H54 (cell line): ENCODE measurements around the gene DNAJC13.
"Not testable (repeated sequence)": the region's sequence is repeated elsewhere in the genome, so short reads cannot be mapped to it uniquely, and the experiment has no call there.

Experiments
- DNase-seq: peaks from one replicate; pipeline ENCODE4 v3.0.0; 2011; ENCODE audit warnings: low spot score, mixed read lengths; ENCODE audit not compliant: insufficient read length
- FAIRE-seq: peaks from 3 replicates; lab custom pipeline; 2011; peaks lifted over from hg19 to GRCh38; lab: Jason Lieb, UNC
- POLR2A ChIP-seq: IDR thresholded peaks from 2 replicates; pipeline ENCODE4 v1.6.1; 2011; ENCODE audit warnings: low read depth, mild to moderate bottlenecking, low read length

Gene DNAJC13

DNA sequence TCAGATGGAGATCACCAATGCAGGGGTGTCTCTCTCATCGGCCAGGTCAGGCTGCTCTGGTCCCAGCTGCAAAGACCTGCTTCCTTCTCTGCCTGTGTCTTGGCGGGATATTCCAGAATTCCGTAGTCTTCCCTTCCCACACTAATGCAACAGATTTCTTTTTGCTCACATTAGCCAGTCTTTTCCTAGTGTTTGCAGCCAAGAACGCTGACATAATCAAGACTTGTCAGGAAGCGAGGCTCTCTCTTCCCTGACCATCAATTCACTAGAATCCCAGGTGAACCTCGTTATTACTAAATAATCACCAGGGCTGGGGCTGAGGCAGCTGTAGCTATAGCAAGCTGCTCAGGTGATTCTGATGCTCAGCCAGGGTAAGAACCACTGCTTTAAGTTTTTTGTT is 136.5 kb downstream of the DNAJC13 start:
- FAIRE-seq (no peak), DNase-seq (no peak)
- TF ChIP-seq POLR2A: no peak

DNA sequence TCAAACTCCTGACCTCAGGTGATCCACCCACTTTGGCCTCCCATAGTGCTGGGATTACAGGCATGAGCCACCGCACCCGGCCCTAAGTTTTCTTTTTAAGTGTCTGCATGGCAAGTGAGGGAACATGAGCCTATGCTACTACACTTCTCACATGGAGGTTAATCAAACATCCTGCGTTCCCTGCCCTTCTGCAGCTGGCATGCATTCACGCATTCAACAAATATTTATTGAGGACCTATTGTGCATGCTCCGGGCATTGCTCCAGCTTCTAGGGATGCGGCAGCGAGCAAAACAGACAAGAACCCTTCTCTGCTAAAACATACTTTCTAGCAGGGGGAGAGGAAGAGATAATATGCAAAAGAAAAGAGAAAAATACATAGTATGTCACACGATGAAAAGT is 137.1 kb downstream of the DNAJC13 start:
- no peak for TF ChIP-seq POLR2A
- no peak for DNase-seq
- no peak for FAIRE-seq

DNA sequence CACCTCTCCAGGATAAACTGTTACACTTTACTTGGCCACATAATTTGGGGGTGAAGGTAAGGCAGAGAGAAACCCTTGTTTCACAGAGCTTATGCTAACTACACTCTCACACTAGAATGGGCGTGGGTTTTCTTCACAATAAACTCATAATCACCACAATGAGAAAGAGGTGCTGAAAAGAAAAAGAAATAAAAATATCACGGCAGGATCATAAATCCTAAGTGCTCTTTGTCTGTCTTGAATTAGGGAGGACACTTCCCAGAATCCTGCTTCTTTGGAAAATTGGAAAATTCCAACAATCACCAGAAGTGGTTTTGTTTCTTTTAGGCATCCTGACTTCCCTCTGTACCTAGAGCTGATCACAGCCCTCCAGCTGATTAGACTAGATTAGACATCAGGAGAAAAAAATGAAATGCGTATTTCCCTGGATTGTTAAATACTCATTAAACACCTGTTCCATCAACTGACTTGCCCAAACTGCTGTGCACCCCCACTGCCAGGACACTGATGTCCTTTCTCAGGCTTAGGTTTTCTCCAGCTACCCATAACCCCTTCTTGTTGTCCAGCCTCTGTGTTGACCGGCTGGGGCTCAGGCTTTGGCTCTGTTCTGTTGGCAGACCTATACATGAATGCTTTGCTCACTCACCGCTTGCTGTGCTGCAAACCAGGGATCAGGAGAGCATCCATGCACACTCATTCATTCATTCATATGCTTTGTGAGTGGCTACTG is 138.2 kb downstream of the DNAJC13 start:
- DNase-seq: no peak
- no peak for FAIRE-seq

DNA sequence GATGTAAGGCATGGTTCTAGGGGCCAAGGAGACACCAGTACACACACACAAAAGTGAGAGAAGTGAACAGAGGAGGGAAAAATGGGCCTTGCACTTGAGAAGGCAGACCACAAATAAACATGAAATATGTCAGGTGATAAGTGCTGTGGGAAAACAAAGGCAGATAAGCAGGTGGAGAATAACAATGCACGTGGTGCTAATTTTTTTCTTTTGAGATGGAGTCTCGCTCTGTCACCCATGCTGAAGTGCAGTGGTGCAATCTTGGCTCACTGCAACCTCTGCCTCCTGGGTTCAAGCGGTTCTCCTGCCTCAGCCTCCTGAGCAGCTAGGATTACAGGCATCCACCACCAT is 138.7 kb downstream of the DNAJC13 start:
- DNase-seq, FAIRE-seq: not testable (repeated sequence)

More for the DNA sequence above, 138.2 kb downstream of the DNAJC13 start:
- no peak for TF ChIP-seq POLR2A

DNA sequence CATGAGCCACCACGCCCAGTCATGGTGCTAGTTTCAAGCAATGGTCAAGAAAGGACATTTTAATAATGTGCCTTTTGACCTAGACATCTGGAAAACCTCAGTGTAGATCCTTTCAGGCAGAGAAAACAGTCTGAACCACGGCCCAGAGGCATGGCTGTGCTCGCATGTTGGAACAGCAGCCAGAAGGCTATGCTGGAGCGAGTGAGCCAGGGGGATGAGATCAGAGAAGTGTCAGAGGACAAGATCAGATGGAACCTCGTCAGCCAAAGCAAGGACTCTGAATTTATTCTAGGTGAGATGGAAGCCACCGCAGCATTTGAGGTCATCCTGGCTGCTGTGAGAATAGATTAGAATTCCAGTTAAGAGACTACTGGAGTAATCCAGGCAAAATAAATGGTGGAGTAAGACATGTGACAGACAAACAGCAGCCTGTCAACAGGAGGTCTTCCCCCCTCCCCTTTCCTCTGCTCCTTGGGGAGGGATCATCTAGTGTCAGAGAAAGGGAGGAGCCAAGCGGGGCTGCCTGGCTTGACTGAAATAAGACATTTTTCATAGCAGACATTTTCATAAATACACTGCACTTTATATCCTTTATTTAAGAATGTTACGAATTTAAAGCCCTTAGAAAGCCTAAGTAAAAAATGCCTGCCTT is 139.3 kb downstream of the DNAJC13 start:
- no peak for TF ChIP-seq POLR2A
- no peak for DNase-seq
- no peak for FAIRE-seq

DNA sequence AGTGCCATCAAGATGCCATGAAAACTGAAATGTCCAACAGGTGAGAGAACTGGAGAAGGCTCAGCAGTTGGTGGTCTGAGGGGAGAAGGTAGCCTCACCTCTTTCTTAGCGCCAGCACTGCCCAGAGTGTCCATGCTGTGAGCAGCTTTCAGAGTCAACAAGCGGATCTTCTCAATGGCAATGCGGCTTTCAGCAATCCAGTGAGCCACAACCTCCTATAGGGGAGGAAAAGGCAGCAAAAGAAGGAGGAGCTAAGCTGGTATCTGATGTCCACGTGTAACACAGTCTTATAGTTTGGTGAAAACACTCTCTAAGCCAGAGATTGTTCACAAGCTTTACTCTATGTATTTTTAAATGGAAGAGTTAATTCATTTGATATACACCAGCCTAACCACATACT is 143.7 kb downstream of the DNAJC13 start:
- DNase-seq (no peak), FAIRE-seq (no peak)
- no peak for TF ChIP-seq POLR2A

DNA sequence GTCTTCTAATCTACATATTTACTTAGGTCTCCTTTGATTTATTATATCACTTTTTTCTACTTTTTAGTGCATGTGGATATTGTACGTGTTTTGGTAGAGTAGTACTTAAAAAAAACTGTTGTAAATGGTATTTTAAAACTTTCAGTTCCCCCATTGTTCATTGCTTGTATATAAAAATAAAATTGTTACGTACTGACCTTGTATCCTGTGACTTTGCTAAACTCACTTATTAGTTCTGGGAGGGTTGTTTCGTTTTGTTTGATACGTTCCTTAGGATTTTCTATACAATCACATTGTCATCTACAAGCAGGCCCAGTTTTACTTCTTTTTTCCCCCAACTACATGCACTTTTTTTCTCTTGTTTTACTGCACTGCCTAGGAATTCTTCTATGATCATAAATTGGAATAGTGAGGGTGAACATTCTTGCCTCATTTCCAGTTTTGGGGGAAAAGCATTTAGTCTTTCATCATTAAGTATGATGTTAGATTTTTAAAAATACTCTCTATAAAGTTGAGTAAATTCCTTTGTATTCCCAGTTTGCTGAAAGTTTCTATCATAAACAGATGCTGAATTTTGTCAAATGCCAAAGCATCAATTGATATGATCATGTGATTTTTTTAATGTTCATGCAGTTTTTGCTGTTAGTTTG is 146.2 kb downstream of the DNAJC13 start:
- DNase-seq (no peak), FAIRE-seq (no peak)
- TF ChIP-seq POLR2A: no peak

DNA sequence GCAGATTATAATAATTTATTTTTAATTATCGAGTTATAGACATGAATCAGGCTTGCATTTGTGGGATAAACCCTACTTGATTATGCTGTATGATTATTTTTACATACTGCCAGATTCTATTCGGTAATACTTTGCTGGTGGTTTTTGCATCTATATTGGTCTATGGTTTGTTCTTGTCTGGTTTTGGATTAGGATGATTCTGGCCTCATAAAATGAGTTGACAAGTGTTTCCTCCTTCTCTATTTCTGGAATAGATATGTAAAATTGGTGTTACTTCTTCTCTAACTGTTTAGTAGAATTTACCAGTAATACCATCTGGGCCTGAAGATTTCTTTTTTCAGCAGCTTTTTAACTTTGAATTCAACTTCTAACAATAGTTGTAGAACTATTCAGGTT is 146.8 kb downstream of the DNAJC13 start:
- FAIRE-seq: no peak
- DNase-seq: no peak
- no peak for TF ChIP-seq POLR2A

DNA sequence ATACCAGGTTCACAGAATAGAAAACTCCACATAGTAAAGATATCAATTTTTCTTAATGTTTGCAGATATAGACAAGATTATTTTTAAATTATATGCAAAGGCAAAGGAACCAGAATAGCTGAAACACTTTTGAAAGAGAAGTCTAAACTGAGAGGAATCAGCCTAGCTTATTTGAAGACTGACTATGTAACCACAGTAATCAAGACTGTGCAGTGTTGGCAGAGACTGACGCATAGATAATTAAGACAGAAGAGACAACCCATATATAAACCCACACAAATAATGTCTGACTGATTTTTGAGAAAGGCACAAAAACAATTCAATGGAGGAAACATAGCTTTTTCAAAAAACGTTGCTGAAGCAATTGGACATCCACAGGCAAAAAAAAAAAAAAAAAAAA is 151.1 kb downstream of the DNAJC13 start:
- FAIRE-seq (no peak), DNase-seq (no peak)
- no peak for TF ChIP-seq POLR2A

DNA sequence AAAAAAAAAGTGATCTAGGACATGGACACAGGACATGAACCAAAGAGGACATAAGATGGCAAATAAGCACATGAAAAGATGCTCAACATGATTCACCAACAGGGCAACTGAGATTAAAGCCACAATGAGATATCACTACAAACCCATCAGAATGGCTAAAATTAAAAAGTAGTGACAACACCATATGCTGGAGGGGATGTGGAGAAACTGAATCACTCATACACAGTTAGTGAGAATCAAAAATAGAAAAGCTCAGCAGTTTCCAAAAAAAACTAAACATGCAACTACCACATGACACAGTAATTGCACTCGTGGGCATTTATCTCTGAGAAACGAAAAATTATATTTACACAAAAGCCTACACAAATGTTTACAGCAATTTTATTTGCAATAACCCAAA is 151.9 kb downstream of the DNAJC13 start:
- no peak for FAIRE-seq

DNA sequence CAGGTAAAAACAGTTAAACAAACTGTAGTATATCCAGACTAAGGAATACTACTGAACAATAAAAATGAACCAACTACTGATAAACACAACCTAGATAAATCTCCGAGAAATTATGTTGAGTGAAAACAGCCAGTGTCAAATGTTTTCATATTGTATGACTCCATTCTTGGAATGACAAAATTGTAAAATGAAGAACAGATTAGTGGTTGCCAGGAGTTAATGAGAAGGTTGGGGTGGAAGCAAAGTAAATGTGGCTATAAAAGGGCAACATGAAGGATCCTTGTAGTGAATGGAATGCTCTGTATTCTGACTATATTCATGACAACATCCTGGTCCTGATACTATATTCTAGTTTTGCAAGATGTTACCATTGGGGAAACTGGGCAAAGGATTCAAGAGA is 152.3 kb downstream of the DNAJC13 start:
- DNase-seq: no peak
- FAIRE-seq: no peak
- no peak for TF ChIP-seq POLR2A

More for the DNA sequence above, 151.9 kb downstream of the DNAJC13 start:
- DNase-seq: no peak
- no peak for TF ChIP-seq POLR2A

DNA sequence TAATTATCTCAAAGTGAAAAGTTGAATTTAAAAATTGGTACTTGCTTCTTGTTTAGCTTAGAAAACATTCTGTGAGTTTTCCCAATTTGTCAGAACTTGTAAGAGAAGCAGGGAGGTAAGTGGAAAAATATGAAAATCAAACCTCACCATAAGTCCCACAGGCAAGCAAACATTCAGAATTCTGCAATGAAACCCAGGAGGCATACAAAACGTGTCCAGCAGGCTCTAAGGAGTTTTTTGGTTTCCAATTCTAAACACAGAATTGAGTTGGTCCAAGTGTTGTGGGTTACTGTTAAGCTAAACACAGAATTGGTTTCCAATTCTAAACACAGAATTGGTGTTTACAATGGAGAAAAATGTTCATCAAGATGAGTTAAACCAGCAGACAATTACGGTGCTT is 152.7 kb downstream of the DNAJC13 start:
- no peak for DNase-seq
- no peak for TF ChIP-seq POLR2A
- no peak for FAIRE-seq

DNA sequence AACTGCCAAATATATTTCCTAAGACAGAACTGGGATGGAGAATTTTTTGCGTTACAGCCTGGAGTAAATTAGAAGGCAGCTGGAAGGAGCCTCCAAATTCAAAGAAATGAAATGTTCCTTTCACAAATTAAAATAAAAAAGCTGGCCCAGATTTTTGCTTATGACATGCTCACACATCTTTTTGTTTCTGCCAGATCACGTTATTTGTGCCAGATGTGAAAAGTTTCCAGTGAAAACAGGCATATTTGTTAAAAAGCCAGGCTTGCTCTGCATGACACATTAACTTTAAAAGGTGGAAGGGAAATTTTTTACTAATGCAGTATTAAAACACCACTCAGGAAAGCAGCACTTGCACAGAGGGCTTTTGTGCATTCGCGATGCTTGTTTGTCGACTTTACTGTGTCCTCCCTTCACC is 156.5 kb downstream of the DNAJC13 start:
- no peak for FAIRE-seq
- no peak for TF ChIP-seq POLR2A
- no peak for DNase-seq

DNA sequence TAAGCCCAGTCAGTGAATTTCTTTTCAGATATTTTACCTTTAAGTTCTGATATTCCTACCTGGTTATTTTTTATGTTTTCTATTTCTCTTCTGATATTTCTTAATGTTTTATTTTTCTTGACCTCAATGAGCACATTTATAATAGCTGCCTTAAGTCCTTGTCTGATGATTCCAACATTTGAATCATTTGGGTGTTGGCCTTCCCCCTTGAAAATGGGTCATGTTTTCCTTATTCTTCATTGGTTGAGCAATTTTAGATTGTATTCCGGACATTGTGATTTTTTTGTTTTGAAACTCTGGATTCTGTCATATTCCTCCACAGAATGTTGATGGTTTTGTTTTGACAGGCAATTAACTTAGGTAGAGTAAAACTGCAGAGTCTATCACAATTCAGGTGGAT is 170.1 kb downstream of the DNAJC13 start:
- no peak for TF ChIP-seq POLR2A
- no peak for DNase-seq
- FAIRE-seq: no peak
